Liver (tissue), 9 donors: ENCODE measurements around the gene TMEM63A. TPM values are rescaled to one million over a fixed set of nuclear protein-coding genes. Genes with fewer than 3 reads are reported as not detected.

Experiments
- DNase-seq: peaks from one replicate; pipeline ENCODE4 v3.0.0-alpha.2; 2017; ENCODE audit warnings: low spot score
- H3K27ac ChIP-seq, 2 donors: one replicate each; pipeline ENCODE4 v1.7.0; 2013; ENCODE audit warnings: inconsistent platforms in 2 of 2, low read length in 2 of 2, control low read depth in 1 of 2, low read depth in 1 of 2, mild to moderate bottlenecking in 1 of 2
- H3K27me3 ChIP-seq, 4 donors: one replicate each; pipeline versions ENCODE4 v1.6.1 to v1.7.0; 2013; ENCODE audit warnings: low read length in 3 of 4, inconsistent platforms in 1 of 4, mild to moderate bottlenecking in 1 of 4, moderate library complexity in 1 of 4; ENCODE audit not compliant: control insufficient read depth in 4 of 4, insufficient read depth in 4 of 4
- H3K36me3 ChIP-seq, 4 donors: one replicate each; pipeline versions ENCODE4 v1.6.1 to v1.7.0; 2013; ENCODE audit warnings: low read length in 3 of 4, mild to moderate bottlenecking in 3 of 4, low read depth in 1 of 4, moderate library complexity in 1 of 4; ENCODE audit not compliant: control insufficient read depth in 4 of 4, insufficient read depth in 3 of 4
- H3K4me1 ChIP-seq, 4 donors: one replicate each; pipeline versions ENCODE4 v1.6.1 to v1.7.0; 2013; ENCODE audit warnings: low read length in 3 of 4, mild to moderate bottlenecking in 3 of 4, moderate library complexity in 1 of 4; ENCODE audit not compliant: control insufficient read depth in 4 of 4, insufficient read depth in 4 of 4
- H3K4me3 ChIP-seq, 3 donors: one replicate each; pipeline versions ENCODE4 v1.6.1 to v1.7.0; 2013; ENCODE audit warnings: low read length in 3 of 3, control low read depth in 1 of 3, low read depth in 1 of 3, mild to moderate bottlenecking in 1 of 3
- H3K9ac ChIP-seq, 2 donors: one replicate each; pipeline ENCODE4 v1.7.0; 2013; ENCODE audit warnings: low read length in 2 of 2, mild to moderate bottlenecking in 2 of 2, moderate library complexity in 2 of 2, control low read depth in 1 of 2, low read depth in 1 of 2
- H3K9me3 ChIP-seq, 4 donors: one replicate each; pipeline versions ENCODE4 v1.6.1 to v1.7.0; 2013; ENCODE audit warnings: low read length in 3 of 4; ENCODE audit not compliant: control insufficient read depth in 4 of 4
- ATF3 ChIP-seq: IDR thresholded peaks from 2 replicates; pipeline ENCODE4 v1.6.1; 2016; ENCODE audit warnings: antibody characterized with exemption
- CTCF ChIP-seq: fragments of 150-350 bp; IDR thresholded peaks from 2 replicates; pipeline ENCODE4 v1.5.1; 2017; ENCODE audit warnings: improper control_type of control experiment, low read depth, low read length; ENCODE audit not compliant: missing input control
- EGR1 ChIP-seq, 2 donors: IDR thresholded peaks; 2 replicates each; pipeline ENCODE4 v1.6.1; 2016 to 2018; ENCODE audit warnings: antibody characterized with exemption in 2 of 2, low read depth in 2 of 2
- FOXA1 ChIP-seq: IDR thresholded peaks from 2 replicates; pipeline ENCODE4 v1.6.1; 2016; ENCODE audit warnings: antibody characterized with exemption
- FOXA2 ChIP-seq: IDR thresholded peaks from 2 replicates; pipeline ENCODE4 v1.6.1; 2016; ENCODE audit warnings: antibody characterized with exemption
- GABPA ChIP-seq, 2 donors: IDR thresholded peaks in 1 of 2; conservative IDR thresholded peaks in 1 of 2; 2 replicates each; pipeline ENCODE4 v1.6.1; 2016; ENCODE audit warnings: antibody characterized with exemption in 2 of 2, mild to moderate bottlenecking in 1 of 2, moderate library complexity in 1 of 2
- HNF4A ChIP-seq, 2 donors: conservative IDR thresholded peaks; 2 replicates each; pipeline ENCODE4 v1.6.1; 2016; ENCODE audit warnings: antibody characterized with exemption in 2 of 2, mild to moderate bottlenecking in 2 of 2
- HNF4G ChIP-seq: IDR thresholded peaks from 2 replicates; pipeline ENCODE4 v1.6.1; 2016; ENCODE audit warnings: antibody characterized with exemption
- JUND ChIP-seq, 2 donors: IDR thresholded peaks; 2 replicates each; pipeline ENCODE4 v1.6.1; 2016; ENCODE audit warnings: antibody characterized with exemption in 2 of 2
- MAX ChIP-seq: IDR thresholded peaks from 2 replicates; pipeline ENCODE4 v1.6.1; 2016; ENCODE audit warnings: antibody characterized with exemption
- NR2F2 ChIP-seq: IDR thresholded peaks from 2 replicates; pipeline ENCODE4 v1.6.1; 2016; ENCODE audit warnings: antibody characterized with exemption
- RAD21 ChIP-seq, 2 donors: IDR thresholded peaks; 2 replicates each; pipeline ENCODE4 v1.6.1; 2016; ENCODE audit warnings: antibody characterized with exemption in 2 of 2, mild to moderate bottlenecking in 2 of 2
- REST ChIP-seq: IDR thresholded peaks from 2 replicates; pipeline ENCODE4 v1.6.1; 2016; ENCODE audit warnings: antibody characterized with exemption, mild to moderate bottlenecking
- RXRA ChIP-seq, 2 donors: IDR thresholded peaks; 2 replicates each; pipeline ENCODE4 v1.6.1; 2017 to 2018; ENCODE audit warnings: antibody characterized with exemption in 2 of 2, mild to moderate bottlenecking in 1 of 2
- SP1 ChIP-seq: IDR thresholded peaks from 2 replicates; pipeline ENCODE4 v1.6.1; 2018; ENCODE audit warnings: antibody characterized with exemption, mild to moderate bottlenecking
- TAF1 ChIP-seq: conservative IDR thresholded peaks from 2 replicates; pipeline ENCODE4 v1.6.1; 2016; ENCODE audit warnings: antibody characterized with exemption, mild to moderate bottlenecking
- YY1 ChIP-seq: IDR thresholded peaks from 2 replicates; pipeline ENCODE4 v1.6.1; 2016; ENCODE audit warnings: antibody characterized with exemption, mild to moderate bottlenecking
- ZBTB33 ChIP-seq: IDR thresholded peaks from 2 replicates; pipeline ENCODE4 v1.6.1; 2016; ENCODE audit warnings: antibody characterized with exemption
- WGBS: extraction: QIAGEN DNeasy Blood & Tissue Kit; methylation state at CpG from one replicate; pipeline ENCODE4 v1.1.7; 2013; 5-methylcytosine and 5-hydroxymethylcytosine counted together
- polyA plus RNA-seq, 2 donors: library from polyadenylated mRNA; stranded (reverse) in 1 of 2; unstranded in 1 of 2; fragments of 200-250 nt in 1 of 2; fragments of >200 nt in 1 of 2; fragmentation: Nextera tagmentation in 1 of 2; extraction: Ambion mirVana in 1 of 2; gene quantifications; one replicate each; pipeline versions ENCODE4 v1.2.1 to v1.2.3, GENCODE V29; 2013 to 2015
- total RNA-seq, 2 donors: library from RNA; depleted of rRNA; stranded (reverse); fragments of >200 nt; gene quantifications; one replicate each; pipeline ENCODE4 v1.2.3, GENCODE V29; 2014
- donor health status: healthy.
- donor health status: healthy.
- donor health status: healthy.
- donor health status: healthy.
- donor health status: healthy.

Gene TMEM63A
- total and polyA plus RNA-seq, 4 donors = 9.6 to 54.0 (median 11.6) TPM

- Histone ChIP-seq H3K4me1 (no peaks in the 10 kb centered on the region), H3K4me3 (no peak overlapping the region), H3K27me3 (no peaks in the 10 kb centered on the region), H3K36me3 (peaks cover 20 to 67% (median 47%) of the 10 kb centered on the region in 4 donors), H3K9me3 (no peaks in the 10 kb centered on the region), H3K9ac (no peak overlapping the region), H3K27ac (no peak overlapping the region)
- TF ChIP-seq RAD21 (IDR thresholded peaks at IDR 0.05) (no peak), EGR1 (IDR thresholded peaks at IDR 0.05; ENCODE audit: low read depth in 2 of 2) (no peak), HNF4A (conservative IDR thresholded peaks at IDR 0.05) (no peak), ATF3 (no peak), FOXA1 (no peak), TAF1 (no peak), ZBTB33 (no peak), JUND (IDR thresholded peaks at IDR 0.05) (no peak)
- WGBS = 94% methylated on average over 5 of the region's 5 CpGs
- DNase-seq = no peak
Measured at GRCh38 chr1:225859151-225859550, 23.0 kb downstream of the TMEM63A start.

- TF ChIP-seq FOXA1 = no peak
- TF ChIP-seq CTCF = no peak
- TF ChIP-seq NR2F2 = no peak
- no peak for TF ChIP-seq HNF4A (conservative IDR thresholded peaks at IDR 0.05)
- no peak for TF ChIP-seq REST
- TF ChIP-seq SP1 = no peak
- TF ChIP-seq FOXA2 = no peak
- TF ChIP-seq MAX = no peak
- no peak for TF ChIP-seq ATF3
- TF ChIP-seq TAF1 = no peak
- no peak for TF ChIP-seq HNF4G
- TF ChIP-seq YY1 = no peak
- no peak for TF ChIP-seq RXRA (IDR thresholded peaks at IDR 0.05)
- TF ChIP-seq ZBTB33 = no peak
- no peak for TF ChIP-seq RAD21 (IDR thresholded peaks at IDR 0.05)
- no peak for TF ChIP-seq EGR1 (IDR thresholded peaks at IDR 0.05; ENCODE audit: low read depth in 2 of 2)
- TF ChIP-seq GABPA (IDR thresholded peaks at IDR 0.05 in 1 of 2, conservative IDR thresholded peaks at IDR 0.05 in 1 of 2) = no peak
- TF ChIP-seq JUND (IDR thresholded peaks at IDR 0.05) = no peak
- Histone ChIP-seq H3K4me3 (no peak overlapping the region), H3K36me3 (peaks cover 15 to 67% (median 48%) of the 10 kb centered on the region in 4 donors), H3K9ac (no peak overlapping the region), H3K27ac (no peak overlapping the region), H3K9me3 (no peaks in the 10 kb centered on the region), H3K27me3 (no peaks in the 10 kb centered on the region), H3K4me1 (no peaks in the 10 kb centered on the region)
- DNase-seq = no peak
- 68% methylated on average over 7 of the region's 7 CpGs for WGBS
Measured at GRCh38 chr1:225857256-225857655, 24.9 kb downstream of the TMEM63A start.
